ENCODE results near the gene DPAGT1.

GRCh38 chr11:119081682-119082260 lies 19.9 kb downstream of the DPAGT1 start:
- TF ChIP-seq TCF7L2 (IDR thresholded peaks at IDR 0.05; ENCODE audit: borderline replicate concordance, extremely low read depth, insufficient read depth, insufficient read length), result no peak
- TF ChIP-seq CTCF (IDR thresholded peaks at IDR 0.05 in 2 of 3, conservative IDR thresholded peaks at IDR 0.05 in 1 of 3; ENCODE audit: borderline replicate concordance in 1 of 3, insufficient read depth in 1 of 3, low read depth in 2 of 3, low read length in 2 of 3), result no peak
- TF ChIP-seq POLR2A (IDR thresholded peaks at IDR 0.05; ENCODE audit: borderline replicate concordance, extremely low read depth, insufficient read depth, insufficient read length), result no peak
- no peak for TF ChIP-seq EZH2 (IDR thresholded peaks at IDR 0.05)
- TF ChIP-seq EGR1 (IDR thresholded peaks at IDR 0.05; ENCODE audit: low read depth), result no peak
